GM18517 (cell line): ENCODE data around the gene ARID2.
A peak's percentile ranks its signal among the peaks of the same experiment; 100 is the strongest.

Experiments used
- ATAC-seq: cut with Tn5 transposase; IDR thresholded peaks from one replicate; pipeline ENCODE4 v1.9.1; 2021; ENCODE audit warnings: mild to moderate bottlenecking, moderate library complexity; ENCODE audit not compliant: unreplicated experiment

The ARID2 gene

DNA sequence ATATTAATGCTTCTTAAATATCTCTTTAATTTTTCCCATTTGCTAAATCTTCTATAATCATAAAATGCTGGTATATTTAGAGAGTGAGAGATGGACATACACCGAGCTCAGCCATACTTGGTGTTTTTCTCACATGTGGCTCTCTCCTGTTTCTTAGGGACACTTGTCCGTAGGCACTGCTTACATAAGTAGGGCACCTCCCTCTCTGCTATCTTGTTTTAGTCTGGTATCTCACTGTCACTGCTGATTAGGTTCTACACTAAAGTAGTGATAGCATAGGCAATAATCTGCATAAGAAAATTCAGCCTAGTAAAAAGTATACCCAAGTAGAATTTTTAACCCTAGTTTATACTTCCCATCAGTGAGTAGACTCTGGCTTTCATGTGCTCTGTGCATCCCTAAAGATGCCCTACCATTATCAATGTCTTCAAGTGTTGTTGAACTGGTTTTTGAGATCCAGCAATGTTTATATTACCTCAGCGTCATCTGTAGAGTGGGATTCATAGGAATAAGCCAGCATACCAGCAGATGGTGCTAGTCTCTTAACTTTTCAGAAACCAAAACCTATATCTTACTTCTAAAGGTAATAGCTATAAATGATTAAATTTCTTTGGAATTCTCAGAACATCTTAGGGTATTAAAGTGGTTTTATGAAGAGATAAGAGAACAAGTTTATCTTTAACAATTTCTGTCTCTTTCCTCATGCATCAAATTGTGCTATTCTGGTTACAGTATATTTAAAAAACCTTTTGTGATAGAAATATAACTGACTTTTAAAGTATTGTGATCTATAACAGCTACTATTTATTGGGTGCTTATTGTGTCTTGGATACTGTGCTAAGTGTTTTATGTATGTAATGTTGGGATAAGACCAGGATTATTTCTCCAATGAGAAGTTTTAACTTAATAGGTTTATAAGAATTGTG is 32.9 kb downstream of the ARID2 start:
- ATAC-seq: no peak

DNA sequence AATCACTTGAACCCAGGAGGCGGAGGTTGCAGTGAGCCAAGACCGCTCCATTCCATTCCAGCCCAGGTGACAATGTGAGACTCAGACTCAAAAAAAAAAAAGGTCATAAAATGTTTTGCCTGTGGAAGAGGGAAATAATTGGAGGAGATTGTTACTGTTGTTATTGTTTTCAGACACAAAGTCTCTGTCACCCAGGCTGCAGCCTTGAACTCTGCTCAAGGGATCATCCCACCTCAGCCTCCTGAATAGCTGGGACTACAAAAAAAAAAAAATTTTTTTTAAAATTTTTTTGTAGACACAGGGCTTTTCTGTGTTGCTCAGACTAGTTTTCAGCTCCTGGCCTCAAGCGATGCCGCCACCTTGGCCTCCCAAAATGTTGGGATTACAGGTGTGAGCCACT is 33.9 kb downstream of the ARID2 start:
- no peak for ATAC-seq

DNA sequence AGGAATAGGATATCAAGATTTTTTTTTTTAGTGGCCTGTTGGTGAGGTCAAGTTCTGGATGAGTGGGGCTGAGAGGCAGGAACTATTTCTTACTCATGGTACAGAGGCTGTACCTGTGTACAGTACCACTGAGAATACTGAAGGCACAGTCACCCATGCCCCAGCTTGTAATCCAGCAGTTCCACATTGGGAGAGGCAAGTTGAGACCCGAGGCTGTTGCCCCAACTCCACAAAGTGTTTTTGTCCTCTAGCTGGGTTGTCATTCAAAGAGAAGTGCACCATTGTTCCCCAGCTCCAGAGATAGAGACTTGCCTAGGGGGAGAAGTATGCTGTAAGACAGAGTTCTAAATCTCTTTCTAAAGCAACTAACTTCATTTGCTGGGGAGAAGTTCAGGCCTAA is 38.7 kb downstream of the ARID2 start:
- no peak for ATAC-seq

DNA sequence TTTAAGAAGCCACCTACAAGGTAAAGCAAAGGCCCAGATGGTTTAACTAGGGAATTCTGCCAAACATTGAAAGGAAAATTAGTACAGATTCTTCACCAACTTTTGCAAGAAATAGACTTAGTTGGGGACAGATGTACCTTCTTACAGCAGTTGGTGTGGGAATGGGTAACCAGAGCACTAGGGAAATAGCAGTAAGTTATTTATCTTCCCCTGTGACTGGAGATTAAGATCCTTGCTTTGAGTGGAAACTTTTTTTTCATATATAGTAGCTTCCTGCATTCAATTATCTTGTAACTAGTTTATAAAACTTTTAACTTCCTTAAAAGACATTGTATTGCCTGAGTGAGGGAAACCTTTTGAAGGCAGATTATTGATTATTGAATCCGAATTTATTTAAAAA is 44.2 kb downstream of the ARID2 start:
- ATAC-seq: no peak

DNA sequence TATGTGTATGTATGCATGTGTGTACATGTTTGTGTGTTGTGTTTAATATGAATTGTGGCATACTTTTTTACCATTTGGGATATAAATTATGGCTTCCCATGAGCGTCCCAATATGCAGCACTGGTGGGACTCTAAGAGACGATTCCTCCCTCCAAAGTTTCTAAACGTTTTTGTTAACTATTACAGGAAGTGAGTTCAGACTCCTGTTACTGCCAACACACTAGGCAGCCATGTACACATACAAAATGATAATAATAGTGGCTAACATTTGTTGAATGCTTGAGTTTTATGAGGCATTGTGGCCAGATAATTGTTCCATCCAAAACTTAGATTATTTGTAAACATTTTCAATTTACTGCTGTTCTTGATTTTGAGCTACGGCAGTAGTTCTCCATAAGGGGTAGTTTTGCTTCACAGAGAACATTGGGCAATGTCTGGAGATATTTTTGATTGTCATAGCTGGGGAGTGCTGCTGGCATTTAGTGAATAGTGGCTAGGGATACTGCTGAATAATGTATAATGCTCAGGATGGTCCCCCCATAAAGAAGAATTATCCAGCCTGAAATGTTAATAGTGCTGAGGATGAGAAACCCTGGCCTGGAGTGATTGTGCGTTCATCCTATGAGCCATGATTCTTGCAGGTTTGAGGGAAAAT is 45.1 kb downstream of the ARID2 start:
- no peak for ATAC-seq

DNA sequence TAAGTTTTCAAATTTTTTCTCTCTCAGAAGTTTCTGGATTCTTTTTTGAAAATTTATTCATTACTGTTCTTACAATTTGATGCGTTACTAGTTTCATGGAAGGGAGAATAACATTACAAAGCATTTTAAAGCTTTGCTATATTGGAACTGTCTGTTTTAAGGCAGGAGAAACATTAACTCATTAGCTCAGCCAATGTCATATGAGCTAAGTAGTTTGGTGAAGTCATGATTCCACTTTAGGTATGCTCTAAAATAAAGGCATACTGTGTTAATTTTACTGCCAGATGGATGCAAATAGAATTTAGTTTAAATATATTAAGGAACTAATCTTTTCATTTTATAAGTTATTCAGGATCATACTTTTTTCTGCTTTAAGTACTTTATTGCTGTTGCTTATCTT is 46.0 kb downstream of the ARID2 start:
- no peak for ATAC-seq

DNA sequence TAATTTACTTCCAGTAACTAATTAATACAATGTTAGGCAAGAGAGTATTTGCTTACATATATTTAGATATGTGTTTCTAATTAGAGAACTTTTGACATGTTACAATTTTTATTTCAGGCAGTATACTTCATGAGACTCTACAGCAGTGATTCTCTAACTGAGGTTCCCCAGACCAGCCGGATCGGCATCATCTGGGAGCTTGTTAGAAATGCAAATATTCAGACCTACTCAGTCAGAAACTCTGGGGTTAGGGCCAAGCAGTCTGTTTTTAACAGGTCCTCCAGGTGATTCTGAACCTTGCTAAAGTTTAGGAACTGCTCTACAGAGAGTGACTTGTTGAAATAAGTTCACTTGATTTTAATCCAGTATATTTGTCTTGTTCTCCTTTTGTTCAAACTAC is 46.5 kb downstream of the ARID2 start:
- ATAC-seq: no peak

DNA sequence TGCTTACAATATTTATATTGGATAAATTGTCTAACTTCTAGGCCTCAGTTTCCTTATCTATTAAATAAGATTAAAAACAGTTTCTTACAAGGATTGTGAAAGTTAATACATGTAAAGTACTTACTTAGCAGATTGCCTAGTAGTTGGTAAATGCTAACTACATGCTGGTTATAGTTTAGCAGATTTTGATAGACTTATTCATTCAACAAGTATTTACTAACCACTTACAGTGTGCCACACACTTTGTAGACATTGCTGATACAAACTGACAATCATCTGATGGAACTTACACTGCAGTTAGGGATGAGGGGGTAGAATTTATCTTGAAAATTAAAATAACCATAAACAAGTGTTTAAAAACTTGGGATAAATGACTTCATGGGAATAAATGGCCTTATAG is 50.4 kb downstream of the ARID2 start:
- ATAC-seq: no peak

DNA sequence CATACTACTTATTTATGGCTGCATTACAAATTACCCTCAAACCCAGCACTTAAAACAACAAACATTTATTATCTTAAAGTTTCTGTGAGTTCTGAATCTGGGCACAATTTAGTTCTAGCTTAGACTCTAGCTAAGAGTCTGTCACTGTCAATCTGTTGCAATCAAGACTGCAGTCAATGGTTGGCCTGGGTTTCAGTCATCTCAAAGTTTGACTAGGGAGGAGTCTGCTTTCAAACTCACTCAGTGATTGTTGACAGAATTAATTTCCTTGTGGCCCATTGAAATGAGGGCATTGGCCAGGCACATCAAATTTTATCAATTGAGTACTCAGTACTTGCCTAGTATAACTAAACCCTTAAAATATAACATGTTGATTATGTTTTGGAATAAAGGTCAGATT is 51.6 kb downstream of the ARID2 start:
- no peak for ATAC-seq

DNA sequence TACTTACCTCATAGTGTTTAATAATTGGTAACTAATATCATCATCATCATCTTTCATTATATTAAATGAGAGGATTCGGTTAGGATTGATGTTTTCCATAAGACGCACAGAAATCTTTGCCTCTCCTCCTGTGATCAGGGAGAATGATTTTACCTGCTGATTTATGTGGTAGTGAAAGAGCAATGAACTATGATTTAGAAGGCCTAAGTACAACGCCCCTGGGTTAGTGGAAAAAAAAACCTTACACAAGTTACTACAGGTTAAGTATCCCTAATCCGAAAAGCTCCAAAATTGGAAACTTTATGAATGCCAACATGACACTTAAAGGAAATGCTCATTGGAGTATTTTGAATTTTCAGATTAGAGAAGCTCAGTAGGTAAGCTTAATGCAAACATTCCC is 55.8 kb downstream of the ARID2 start:
- no peak for ATAC-seq

DNA sequence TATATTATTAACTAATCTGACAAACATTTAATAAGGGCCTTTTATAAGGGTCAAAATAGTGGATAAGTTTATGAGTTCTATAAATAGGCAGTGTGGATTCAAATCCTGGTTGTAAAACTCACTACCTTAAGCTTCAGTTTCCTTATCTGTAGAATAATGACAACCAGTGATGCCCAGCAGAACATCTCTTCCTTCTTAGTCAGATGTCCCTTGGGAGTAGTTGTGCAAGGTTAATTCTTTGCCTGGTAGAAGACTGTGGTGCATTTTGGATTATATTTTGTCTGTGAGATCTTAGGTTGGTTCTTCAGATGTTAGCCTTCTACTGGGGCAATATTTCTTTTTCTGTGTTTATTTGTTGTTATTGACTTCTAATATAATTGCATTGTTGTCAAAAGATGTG is 59.5 kb downstream of the ARID2 start:
- no peak for ATAC-seq

DNA sequence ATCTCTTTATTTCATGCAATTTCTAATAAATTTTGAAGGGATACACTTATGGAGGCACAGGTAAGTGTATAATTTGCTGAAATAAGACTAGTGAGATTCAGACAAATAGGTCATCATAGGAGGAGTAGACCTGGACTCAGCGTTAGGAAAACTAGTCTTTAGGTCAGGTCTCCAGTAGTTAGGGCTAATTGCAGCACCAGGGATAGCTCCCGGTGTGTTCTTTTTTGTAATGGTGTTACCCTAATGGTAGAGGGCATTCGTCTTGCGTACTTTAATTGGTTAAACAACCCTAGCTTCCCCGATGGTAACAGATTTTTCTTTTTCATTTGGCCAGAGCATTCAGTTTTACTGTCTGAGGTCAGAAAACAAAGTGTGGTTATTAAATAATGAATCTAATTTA is 64.9 kb downstream of the ARID2 start:
- no peak for ATAC-seq

DNA sequence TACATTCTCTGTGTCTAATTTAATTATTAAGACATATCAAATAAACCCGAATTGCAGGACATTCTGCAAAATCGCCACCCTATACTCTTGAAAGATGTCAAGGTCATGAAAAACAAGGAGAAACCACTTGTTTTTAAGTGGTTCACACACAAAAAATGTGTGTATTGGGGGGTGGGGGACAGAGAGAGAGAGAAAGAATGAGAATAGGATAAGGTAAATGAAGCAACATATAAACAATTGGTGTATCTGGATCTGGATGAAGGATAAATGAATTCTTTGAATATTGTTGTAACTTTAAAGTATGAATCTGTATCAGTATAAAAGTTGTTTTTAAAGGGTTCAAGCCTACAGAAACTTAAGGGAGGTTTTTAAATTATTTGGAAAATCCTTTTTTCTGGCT is 72.1 kb downstream of the ARID2 start:
- no peak for ATAC-seq

DNA sequence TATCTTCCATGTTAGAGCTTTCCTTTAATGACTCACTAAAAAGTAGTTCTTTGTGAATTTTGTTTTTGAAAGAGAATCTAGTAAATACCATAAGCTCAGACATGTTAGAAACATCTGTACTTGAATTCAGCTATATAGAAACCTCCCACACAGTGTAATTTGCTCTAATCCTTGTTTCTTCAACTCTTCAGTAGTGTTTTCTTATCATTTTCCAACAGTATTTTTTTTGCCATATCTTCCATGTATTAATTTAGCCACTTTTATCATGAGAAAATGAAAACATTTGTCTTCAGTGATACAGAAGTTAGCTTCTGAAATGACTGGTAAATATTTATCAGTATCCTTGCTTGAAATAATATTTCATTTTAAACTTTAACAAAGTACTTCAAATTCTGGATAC is 73.6 kb downstream of the ARID2 start:
- no peak for ATAC-seq

DNA sequence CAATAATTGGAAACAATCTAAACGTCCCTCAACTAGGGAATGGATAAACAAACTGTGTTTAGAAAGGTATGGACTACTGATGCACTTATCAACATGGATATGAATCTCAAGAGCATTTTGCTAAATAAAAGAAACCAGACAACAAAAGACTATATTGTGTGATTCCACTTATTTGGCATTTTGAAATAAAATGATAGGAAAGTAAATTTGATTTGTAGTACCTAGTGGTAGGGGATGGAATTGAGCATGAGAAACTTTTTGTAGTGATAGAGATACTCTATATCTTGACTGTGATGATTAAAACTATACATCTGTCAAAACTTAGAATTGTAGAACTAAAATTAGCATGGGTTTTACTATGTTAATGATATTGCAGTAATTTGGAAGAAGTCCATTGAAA is 87.1 kb downstream of the ARID2 start:
- no peak for ATAC-seq

DNA sequence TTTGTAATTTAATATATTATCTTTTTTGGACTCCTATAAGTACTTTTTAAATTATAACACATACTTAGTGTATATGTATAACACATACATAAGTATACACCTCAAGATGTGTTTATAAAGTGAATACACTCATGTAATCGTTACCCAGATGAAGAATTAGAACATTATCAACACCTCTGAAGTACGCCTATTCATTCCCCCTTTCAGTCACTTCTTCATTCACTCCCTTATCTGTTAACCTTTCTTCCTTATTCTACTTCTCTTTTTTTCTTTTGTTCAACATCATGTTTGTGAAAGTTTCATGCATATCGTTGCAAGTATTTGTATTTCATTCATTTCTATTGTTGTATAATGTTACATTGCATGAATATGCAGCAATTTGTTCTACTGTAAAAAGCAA is 98.5 kb downstream of the ARID2 start:
- ATAC-seq: peak; percentile 29

DNA sequence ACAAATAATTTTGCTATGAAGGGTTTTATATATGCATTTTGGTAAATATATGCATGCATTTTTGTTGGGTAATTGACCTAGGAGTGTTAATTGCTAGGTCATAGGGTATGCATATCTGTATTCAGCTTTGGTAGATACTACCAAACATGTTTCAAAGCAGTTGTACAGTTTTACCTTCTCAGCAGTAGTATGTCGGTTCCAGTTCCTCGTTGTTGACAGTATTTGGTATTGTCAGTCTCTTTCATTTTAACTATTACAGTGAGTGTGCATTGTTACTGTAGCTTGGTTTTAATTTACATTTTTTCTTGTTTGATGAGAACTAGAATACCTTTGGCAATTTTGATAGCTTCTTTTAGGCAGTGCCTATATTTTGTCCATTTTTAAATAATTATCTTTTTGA is 98.9 kb downstream of the ARID2 start:
- peak; percentile 54 for ATAC-seq

DNA sequence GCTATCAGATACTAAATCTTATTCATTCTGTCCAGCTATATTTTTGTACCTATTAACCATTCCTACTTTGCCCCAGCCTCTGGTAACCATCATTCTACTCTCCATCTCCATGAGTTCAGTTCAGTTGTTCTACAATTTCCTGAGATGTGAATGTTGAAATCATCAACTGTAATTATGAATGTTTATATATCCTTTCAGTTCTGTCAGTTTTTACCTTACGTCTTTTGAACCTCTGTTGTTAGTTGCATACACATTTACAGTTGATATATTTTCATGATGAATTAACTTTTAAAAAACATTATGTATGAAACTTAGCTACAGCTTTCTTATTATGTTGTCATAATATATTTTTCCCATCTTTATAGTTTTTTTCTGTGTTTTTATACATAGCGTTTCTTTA is 102.1 kb downstream of the ARID2 start:
- ATAC-seq: no peak

DNA sequence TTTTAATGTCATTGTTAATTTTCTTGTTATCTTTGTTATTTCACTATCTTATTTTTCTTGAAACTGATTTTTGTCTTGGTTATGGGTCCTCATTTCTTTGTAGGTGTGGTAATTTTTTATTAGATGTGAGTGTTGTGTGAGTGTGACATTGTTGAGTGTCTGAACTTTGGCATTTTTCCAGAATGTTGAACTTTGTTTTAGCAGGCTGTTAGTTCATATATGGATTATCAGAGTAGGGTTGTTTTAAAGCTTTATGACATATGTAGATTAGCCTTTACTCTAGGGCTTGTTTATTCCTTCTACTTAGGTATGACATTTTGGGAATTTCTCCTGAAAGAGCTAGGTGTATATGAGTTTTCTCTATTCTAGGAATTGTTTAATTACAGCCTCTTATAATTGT is 103.9 kb downstream of the ARID2 start:
- ATAC-seq: no peak

DNA sequence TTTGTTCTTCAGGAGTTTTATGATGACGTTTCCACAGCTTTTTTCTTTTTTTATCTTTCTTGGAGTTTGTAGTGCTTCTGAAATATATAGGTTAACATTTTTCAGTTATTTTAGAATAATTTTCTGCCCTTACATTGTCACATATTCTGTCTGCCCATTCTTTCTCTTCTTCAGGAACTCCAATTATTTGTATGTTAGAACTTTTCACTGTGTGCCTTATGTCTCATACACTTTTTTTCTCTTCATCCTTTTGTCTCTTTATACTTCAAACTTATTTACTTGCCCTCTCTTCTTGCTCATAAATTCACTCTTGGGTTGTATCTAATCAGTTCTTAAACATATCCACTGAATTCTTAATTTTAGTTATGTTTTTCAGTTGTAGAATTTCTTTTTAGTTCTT is 105.3 kb downstream of the ARID2 start:
- no peak for ATAC-seq

DNA sequence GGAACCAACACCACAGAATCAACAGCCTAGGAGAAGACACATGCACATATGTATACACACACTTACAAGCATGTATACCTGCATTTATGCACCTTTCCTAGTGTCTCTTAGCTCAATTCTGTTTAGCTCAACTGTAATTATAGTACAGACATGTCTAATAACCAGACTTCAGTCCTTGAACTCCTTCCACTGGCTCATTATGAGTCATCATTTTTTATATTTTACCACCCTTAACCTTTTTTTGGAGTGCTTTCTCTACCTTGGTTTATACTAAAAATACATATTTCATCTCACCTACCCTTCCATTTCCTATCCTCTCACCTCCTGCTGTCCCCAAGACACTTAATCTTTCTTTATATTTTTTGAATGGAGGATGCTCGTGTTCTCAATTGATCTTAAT is 110.4 kb downstream of the ARID2 start:
- ATAC-seq: no peak

DNA sequence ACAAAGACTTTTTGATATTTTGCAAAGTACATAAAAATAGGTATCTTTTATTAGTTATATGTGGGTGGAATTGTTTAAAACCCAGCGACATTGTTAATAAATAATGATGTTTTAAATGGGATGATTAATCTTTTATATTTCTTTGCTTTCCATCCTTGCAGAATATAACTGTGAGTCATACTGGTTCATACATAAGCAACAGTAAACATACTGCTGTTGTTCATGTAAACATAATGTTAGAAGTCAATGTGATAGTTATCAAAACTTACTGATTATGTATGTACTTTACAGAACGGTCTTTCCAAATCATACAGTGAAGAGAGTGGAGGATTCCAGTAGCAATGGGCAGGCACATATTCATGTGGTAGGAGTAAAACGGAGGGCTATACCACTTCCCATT is 119.8 kb downstream of the ARID2 start:
- ATAC-seq: no peak

DNA sequence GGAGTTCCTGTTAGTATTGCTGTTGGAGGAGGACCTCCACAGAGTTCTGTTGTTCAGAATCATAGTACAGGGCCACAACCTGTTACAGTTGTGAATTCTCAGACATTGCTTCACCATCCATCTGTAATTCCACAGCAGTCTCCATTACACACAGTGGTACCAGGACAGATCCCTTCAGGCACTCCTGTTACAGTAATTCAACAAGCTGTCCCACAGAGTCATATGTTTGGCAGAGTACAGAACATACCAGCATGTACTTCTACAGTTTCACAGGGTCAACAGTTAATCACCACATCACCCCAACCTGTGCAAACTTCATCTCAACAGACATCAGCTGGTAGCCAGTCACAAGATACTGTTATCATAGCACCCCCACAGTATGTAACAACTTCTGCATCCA is 120.8 kb downstream of the ARID2 start:
- no peak for ATAC-seq
